ENCODE results near the gene TEX10.

TEX10 gene

DNA sequence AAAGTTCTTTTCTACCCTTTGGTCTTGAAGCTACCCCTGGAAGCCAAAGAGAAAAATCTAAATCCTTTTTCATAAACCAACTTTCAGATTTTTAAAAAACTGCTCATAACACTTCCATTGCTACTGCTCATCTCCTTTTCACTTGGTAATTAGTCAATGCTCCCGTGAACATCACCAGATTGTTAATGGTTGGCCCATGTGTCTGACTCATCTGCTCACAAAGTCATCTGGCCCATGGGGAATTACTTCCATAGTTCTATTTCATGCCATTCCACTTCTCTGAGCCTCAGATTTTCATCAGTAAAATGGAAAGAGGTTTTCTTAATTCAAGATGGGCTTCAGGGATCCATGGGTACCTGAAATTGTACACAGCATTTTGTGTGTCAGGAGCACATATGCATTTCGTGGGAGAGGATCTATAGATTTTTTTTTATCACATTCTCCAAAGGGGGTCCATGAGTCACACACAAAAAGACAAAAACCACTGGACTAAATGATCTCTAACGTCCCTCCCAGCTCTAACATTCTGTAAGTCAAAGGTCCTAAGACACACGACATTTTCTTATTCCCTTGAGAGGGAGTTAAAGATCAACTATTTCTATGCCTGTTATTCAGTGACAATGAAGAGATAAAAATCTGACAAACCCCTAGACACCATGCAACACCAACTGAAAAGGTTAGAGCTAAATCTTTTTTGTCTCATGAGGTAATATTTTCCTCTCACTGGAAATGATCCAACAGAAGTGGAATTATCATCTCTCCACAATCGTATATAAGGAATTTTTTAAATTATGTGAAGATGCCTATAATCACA lies 75.4 kb downstream of the TEX10 start:
- H3K27ac ChIP-seq = no peak overlapping the region
- TF ChIP-seq, protein P1, sequence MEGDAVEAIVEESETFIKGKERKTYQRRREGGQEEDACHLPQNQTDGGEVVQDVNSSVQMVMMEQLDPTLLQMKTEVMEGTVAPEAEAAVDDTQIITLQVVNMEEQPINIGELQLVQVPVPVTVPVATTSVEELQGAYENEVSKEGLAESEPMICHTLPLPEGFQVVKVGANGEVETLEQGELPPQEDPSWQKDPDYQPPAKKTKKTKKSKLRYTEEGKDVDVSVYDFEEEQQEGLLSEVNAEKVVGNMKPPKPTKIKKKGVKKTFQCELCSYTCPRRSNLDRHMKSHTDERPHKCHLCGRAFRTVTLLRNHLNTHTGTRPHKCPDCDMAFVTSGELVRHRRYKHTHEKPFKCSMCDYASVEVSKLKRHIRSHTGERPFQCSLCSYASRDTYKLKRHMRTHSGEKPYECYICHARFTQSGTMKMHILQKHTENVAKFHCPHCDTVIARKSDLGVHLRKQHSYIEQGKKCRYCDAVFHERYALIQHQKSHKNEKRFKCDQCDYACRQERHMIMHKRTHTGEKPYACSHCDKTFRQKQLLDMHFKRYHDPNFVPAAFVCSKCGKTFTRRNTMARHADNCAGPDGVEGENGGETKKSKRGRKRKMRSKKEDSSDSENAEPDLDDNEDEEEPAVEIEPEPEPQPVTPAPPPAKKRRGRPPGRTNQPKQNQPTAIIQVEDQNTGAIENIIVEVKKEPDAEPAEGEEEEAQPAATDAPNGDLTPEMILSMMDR (conservative IDR thresholded peaks at IDR 0.05) = no peak

DNA sequence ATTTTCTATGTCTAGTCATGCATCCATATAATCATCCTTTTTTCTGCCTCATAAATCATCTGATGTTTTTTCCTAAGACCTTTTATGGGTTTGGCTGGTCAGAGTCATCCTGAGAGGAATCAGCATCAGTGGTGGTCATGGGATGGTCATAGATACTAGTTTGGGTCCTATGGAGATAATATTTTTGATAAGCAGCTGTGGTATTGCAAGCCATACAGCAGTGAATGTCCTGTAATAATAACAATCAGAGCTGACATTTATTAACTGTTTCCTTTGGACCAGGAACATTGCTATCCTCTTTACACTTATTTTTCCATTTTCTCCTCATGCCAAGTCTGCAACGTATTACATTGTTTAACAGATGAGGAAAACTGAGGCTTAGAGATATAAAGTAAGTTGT lies 83.1 kb downstream of the TEX10 start:
- H3K27ac ChIP-seq = no peak overlapping the region
- TF ChIP-seq, protein P1 (conservative IDR thresholded peaks at IDR 0.05) = no peak

DNA sequence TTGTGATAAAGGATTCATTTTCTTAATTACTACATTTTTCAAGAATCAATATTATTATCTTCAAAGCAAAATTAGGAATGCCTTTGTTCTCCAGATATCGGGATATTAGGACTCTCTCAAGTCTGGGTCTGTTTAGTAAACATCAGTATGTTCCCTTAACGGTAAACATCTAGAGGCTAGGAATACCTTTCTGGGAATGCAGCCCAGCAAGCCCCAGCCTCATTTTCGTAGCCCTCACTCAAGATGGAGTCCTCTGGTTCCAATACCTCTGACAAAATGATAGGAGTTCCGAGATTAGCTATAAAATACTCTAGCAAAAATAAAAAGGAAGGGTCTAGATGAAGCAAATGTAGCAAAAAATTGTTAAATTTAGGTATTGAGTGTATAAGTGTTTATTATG lies 84.5 kb downstream of the TEX10 start:
- TF ChIP-seq, protein P1 (conservative IDR thresholded peaks at IDR 0.05) = no peak
- no peak overlapping the region for H3K27ac ChIP-seq

DNA sequence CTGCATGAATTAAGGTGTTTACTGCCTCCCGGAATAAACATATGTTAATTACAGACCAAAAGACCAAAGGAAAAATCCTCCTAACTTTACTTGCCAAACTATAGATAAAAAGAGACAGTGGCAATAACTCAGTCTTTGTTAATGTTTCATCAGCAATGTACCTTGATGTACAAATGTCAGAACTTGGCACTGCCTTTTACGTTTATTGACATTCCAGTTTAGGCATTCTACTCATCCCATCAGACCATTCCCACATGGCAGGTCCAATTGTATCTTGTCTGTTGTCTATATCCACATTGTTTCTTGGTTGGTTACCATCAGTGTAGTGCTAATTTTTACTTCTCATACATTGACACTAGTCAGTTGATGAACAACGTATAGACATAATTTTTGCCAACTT lies 85.5 kb downstream of the TEX10 start:
- H3K27ac ChIP-seq = peak overlapping the region; percentile 46
- TF ChIP-seq, protein P1 (conservative IDR thresholded peaks at IDR 0.05) = no peak
